Smooth muscle cell (in vitro differentiated cells): Measurements from ENCODE around the gene LYZL6. TPM values are rescaled to one million over a fixed set of nuclear protein-coding genes. Genes with fewer than 3 reads are reported as not detected.

ENCODE experiments used
- DNase-seq: peaks from one replicate; lab custom pipeline; 2025; ENCODE audit not compliant: unreplicated experiment; lab: John Stamatoyannopoulos, UW
- H2AFZ ChIP-seq: fragments of 200-600 bp; sonication (generic); 2 replicates; pipeline ENCODE4 v1.6.0; 2016; ENCODE audit warnings: antibody characterized with exemption, low read depth, mild to moderate bottlenecking
- H3F3A ChIP-seq: fragments of 200-600 bp; sonication (generic); 2 replicates; pipeline ENCODE4 v1.6.0; 2017; ENCODE audit warnings: antibody characterized with exemption, low read depth
- H3K27ac ChIP-seq: fragments of 200-600 bp; sonication (generic); 2 replicates; pipeline ENCODE4 v1.5.1; 2016; ENCODE audit warnings: low read depth, mild to moderate bottlenecking
- H3K27me3 ChIP-seq: fragments of 200-600 bp; sonication (generic); 2 replicates; pipeline ENCODE4 v1.6.1; 2016; ENCODE audit warnings: low read depth, mild to moderate bottlenecking
- H3K36me3 ChIP-seq: fragments of 200-600 bp; sonication (generic); 2 replicates; pipeline ENCODE4 v1.5.1; 2016; ENCODE audit warnings: low read depth
- H3K4me1 ChIP-seq: fragments of 200-600 bp; sonication (generic); 2 replicates; pipeline ENCODE4 v1.5.1; 2016; ENCODE audit warnings: low read depth
- H3K4me2 ChIP-seq: fragments of 200-600 bp; sonication (generic); 2 replicates; pipeline ENCODE4 v1.6.0; 2016; ENCODE audit warnings: mild to moderate bottlenecking
- H3K4me3 ChIP-seq: fragments of 200-600 bp; sonication (generic); 2 replicates; pipeline ENCODE4 v1.5.1; 2016; ENCODE audit warnings: mild to moderate bottlenecking
- H3K79me2 ChIP-seq: fragments of 200-600 bp; sonication (generic); 2 replicates; pipeline ENCODE4 v1.6.0; 2016; ENCODE audit warnings: low read depth, mild to moderate bottlenecking
- H3K9ac ChIP-seq: fragments of 200-600 bp; sonication (generic); 2 replicates; pipeline ENCODE4 v1.6.0; 2016; ENCODE audit warnings: low read depth
- H3K9me3 ChIP-seq: fragments of 200-600 bp; sonication (generic); replicated peaks from 2 replicates; pipeline ENCODE4 v1.5.1; 2016; ENCODE audit warnings: low read depth
- H4K20me1 ChIP-seq: fragments of 200-600 bp; sonication (generic); 2 replicates; pipeline ENCODE4 v1.6.0; 2016; ENCODE audit warnings: low read depth
- CTCF ChIP-seq: fragments of 200-600 bp; sonication (generic); IDR thresholded peaks from 2 replicates; pipeline ENCODE4 v1.5.1; 2017; ENCODE audit warnings: borderline replicate concordance, mild to moderate bottlenecking, antibody characterized with exemption; ENCODE audit not compliant: insufficient read depth, poor library complexity, severe bottlenecking
- WGBS: methylation state at CpG from one replicate; pipeline ENCODE4 v1.1.7; 2016; ENCODE audit warnings: low lambda C conversion rate; 5-methylcytosine and 5-hydroxymethylcytosine counted together
- polyA plus RNA-seq: library from polyadenylated mRNA; unstranded; fragments of >200 nt; fragmentation: Nextera tagmentation; extraction: Ambion mirVana; gene quantifications from 2 replicates; pipeline ENCODE4 v1.2.1, GENCODE V29; 2016
- total RNA-seq: library from RNA; depleted of rRNA; stranded (reverse); fragments of >200 nt; gene quantifications from 2 replicates; pipeline ENCODE4 v1.2.3, GENCODE V29; 2014

Gene LYZL6
- total and polyA plus RNA-seq, 2 experiments from 2014 or later = not detected

GRCh38 chr17:35906926-35907637, 36.4 kb downstream of the LYZL6 start:
- H3K27me3 ChIP-seq = no peaks in the 10 kb centered on the region
- TF ChIP-seq CTCF = no peak
- 69% methylated on average over 3 of the region's 3 CpGs for WGBS

GRCh38 chr17:35906191-35906925, 37.2 kb downstream of the LYZL6 start:
- Histone ChIP-seq H3F3A (peaks cover 3% of the 10 kb centered on the region), H3K4me1 (no peaks in the 10 kb centered on the region), H3K9ac (no peak overlapping the region), H3K4me2 (no peak overlapping the region), H3K36me3 (no peaks in the 10 kb centered on the region), H3K4me3 (no peak overlapping the region), H3K27ac (no peak overlapping the region), H3K27me3 (no peaks in the 10 kb centered on the region), H3K9me3 (no peaks in the 10 kb centered on the region), H3K79me2 (no peaks in the 10 kb centered on the region), H2AFZ (no peak overlapping the region), H4K20me1 (no peaks in the 10 kb centered on the region)
- 82% methylated on average over 5 of the region's 5 CpGs for WGBS
- no peak for DNase-seq
- no peak for TF ChIP-seq CTCF

More at GRCh38 chr17:35906926-35907637, 36.4 kb downstream of the LYZL6 start:
- no peak for DNase-seq
- no peak overlapping the region for H3K4me3 ChIP-seq
- H3F3A ChIP-seq = no peaks in the 10 kb centered on the region
- peak overlapping the region; percentile 40 for H3K4me2 ChIP-seq
- H3K4me1 ChIP-seq = no peaks in the 10 kb centered on the region
- no peaks in the 10 kb centered on the region for H3K79me2 ChIP-seq
- H3K27ac ChIP-seq = peak overlapping the region; percentile 20
- no peaks in the 10 kb centered on the region for H3K9me3 ChIP-seq
- no peaks in the 10 kb centered on the region for H4K20me1 ChIP-seq
- no peaks in the 10 kb centered on the region for H3K36me3 ChIP-seq
- no peak overlapping the region for H3K9ac ChIP-seq
- H2AFZ ChIP-seq = no peak overlapping the region

GRCh38 chr17:35903451-35903850, 40.1 kb downstream of the LYZL6 start:
- TF ChIP-seq CTCF = no peak
- Histone ChIP-seq H3K4me3 (no peak overlapping the region), H3K9ac (no peak overlapping the region), H3F3A (peaks cover 8% of the 10 kb centered on the region), H2AFZ (no peak overlapping the region), H3K4me1 (no peaks in the 10 kb centered on the region), H3K79me2 (no peaks in the 10 kb centered on the region), H3K27me3 (no peaks in the 10 kb centered on the region), H3K9me3 (no peaks in the 10 kb centered on the region), H3K4me2 (no peak overlapping the region), H3K27ac (no peak overlapping the region), H4K20me1 (no peaks in the 10 kb centered on the region), H3K36me3 (no peaks in the 10 kb centered on the region)
- over 99% methylated on average over 5 of the region's 5 CpGs for WGBS
- DNase-seq = no peak
